HG02970 (cell line): Measurements from ENCODE around the gene OPCML.

Experiments used
- ATAC-seq: cut with Tn5 transposase; IDR thresholded peaks from one replicate; pipeline ENCODE4 v1.9.1; 2021; ENCODE audit warnings: mild to moderate bottlenecking, moderate library complexity, moderate number of reproducible peaks; ENCODE audit not compliant: unreplicated experiment, low FRiP score

OPCML gene

DNA sequence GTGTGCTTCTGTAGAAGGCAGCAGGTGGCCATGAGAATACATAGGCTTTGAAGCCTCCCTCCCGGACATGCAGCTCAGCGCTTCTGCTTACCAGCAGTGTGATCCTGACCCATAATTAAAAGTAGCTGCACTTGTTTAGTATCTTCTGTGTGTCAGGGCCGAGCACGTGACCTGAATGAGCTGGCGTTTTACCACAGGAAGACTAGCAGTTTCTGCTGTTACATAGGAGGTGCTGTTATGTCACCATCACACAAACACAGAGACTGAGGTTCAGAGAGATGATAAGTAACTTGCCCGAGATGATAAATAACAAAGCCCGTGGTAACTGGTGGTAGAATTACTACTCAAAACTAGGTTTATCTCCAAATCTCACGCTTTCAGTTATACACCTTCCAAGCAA is 329.5 kb downstream of the OPCML start:
- no peak for ATAC-seq

DNA sequence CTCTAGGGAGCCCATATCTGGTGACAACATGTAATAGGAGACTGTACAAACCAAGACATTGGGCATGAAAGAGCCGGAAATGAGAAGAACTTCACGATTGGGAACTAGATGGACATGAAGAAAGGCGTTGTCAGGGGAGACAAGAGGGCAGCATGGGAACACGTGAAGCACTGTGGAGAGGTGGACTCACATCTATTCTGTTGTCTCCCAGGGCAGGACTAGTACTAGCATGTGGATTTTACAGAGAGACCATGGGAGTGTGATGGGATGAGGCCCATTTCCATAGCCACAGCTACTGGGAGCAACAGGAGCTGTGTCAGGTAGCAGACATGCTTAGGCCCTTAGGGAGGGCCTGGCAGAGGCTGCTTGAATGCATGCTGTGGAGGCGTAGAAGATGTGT is 333.9 kb downstream of the OPCML start:
- no peak for ATAC-seq

DNA sequence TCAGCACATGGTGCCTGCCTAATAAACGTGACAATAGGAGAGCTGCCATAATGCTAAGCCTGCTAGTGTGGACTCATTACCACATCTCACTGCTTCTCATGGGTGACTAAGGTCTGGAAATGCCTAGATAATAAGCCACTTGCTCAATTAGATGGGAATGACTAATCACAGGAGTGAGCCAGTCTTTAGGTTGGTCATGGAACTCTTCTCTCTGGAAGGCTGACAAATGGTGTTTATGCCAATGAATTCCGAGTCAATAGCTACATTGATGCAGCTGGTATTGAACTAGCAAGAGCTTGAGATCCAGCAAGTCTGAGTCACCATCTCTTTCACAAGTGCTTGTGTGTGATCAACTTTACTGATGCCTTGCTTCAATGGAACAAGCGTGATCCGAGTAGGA is 334.9 kb downstream of the OPCML start:
- no peak for ATAC-seq

DNA sequence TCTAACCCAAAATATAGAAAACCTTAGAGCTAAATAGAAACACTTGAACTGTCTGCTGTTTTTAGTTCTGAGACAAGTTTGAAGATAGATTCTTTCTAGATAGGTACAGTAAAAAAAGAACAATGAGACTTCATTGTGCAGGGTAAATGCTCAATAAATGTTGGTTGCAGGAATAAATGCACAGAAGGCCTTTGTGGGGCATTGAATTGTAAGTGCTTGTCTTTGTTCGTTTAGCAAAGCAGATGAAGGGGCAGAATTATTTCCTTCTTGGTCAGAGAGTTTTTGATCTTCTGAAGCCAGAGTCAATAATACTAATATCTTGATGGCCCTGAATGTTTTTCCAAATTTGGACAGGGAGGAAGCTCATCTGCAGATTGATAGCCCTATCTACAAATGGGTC is 340.4 kb downstream of the OPCML start:
- ATAC-seq: no peak

DNA sequence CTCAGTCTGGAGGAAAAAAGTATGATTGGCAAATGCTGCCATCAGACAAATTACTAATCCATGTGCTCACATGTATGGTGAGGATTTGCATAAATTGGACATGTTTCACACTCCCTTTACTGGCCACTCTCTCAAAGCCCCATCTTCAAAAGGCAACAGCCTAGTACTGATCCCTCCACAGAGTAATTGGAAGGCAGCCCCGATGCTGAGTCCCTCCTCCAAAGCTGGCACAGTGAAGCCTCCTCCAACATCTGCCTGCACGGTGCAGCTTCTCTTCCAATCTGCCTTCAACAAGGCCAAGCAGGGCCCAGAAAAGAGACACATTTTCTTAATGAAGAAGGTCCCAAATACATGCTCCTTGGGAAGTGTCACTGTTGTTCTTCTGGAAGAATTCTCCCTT is 350.6 kb downstream of the OPCML start:
- no peak for ATAC-seq

DNA sequence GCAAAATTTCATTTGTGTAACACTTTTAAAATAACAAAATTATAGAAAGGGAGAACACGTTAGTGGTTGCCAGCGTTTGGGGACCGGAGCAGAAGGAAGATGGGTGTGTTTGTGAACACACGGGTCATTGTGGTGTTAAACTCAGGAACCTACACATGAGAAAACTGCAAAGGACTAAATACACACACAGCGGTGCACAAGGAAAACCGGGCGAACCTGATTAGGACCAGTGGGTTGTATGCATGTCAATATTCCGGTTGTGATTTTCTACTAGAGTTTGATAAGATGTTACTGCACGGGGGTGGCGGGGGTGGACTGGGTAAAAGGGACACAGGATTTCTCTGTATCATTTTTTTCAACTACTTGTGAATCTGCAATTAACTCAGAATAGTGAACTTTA is 351.2 kb downstream of the OPCML start:
- ATAC-seq: no peak

DNA sequence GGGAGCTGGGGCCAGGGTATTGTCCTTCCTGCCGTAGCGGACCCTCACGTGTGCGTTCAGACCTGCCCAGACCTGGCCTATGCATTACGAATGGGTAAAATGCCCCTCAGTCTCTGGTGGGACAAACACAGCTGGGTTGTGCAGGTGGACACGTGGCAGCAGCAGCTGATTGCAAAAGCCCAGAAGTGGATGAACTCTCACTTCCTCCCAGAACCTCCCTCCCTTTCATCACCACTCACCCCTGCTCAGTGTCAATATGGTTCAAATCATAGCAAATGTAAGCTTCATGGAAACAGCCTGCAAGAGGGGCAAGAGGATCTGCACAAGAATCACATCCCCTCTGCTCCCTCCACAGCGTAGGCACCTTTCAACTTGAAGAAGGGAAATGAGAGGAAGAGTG is 352.1 kb downstream of the OPCML start:
- no peak for ATAC-seq

DNA sequence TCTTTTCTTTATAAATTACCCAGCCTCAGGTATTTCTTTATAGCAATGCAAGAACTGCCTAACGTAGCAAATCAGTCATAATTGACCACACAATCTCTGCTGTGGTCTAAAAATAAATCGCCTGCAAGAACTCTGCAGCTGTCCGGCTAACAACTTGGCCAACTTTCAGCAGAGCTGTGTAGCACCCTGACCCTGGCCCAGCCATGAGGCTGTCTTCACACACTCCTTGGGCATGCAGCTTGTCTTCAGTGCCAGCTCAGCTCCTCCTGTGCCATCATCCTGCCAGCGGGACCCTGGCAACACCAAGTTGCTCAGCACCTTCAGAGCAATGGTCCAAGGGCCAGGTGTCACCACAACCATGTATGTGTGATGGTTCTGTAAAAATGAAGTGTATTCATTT is 355.6 kb downstream of the OPCML start:
- no peak for ATAC-seq

DNA sequence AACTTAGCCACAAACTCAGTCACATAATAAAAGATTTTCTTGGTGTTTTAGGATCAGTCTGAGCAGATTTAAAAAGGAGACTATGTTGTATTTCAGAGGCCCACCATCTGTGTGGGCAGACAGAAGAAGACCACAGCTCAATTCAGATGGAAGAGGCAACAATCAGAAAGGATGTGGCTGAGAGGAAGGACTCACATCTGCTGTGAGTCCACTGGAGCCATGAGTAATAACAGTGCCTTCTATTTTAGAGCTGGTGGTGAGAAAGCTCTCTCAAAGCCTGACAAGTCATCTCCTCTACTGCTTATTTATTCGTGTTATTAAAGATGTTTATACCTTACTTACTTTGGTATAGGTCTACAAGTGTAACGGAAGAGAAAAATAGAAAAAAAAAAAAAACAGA is 357.2 kb downstream of the OPCML start:
- no peak for ATAC-seq

DNA sequence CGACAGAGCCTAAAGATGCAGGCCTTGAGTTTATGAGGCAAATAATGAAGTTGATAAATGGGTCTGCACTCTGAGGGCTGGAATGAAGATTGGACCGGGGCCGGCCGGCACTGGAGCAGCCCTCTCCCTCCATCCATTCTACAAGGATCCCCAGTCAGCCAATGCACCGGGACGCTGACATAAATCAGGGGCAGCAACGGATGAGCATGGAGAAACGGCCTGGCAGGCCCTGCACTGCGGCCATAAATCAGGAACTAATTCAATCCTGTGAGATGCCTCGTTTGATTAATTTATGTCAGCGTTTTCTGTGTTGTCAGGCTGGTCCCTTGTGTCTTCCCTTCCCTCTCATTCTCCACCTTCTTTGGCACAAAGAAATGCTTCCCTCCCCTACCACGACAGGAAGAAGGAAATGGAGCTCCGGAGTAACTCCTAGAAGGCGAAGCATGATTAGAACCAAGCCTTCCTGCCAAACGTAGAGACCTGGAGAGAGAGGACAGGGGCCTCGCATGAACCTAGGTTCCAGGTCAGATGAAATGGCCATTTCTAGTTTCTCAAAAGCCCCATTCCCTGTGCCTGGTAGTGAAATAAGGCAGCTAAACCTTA is 358.4 kb downstream of the OPCML start:
- ATAC-seq: no peak

DNA sequence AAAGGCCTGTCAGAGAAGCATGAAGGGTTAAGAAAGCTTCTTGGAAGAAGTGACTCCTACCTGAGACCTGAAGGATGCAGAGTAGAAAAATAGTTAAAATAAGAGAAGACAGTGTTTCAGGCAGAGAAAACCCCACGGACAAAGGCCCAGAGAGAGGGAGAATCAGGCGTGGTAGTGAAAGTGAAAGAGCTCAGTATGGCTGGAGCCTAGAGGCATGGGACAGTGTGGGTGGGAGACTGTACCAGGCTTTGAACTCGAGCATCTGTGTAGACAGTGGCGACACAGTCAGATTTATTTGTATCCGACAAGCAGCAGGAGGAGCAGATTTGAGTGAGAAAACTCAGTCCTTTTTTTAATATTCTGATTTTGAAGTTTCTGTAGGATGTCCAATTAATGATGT is 360.0 kb downstream of the OPCML start:
- peak; percentile 52 for ATAC-seq

DNA sequence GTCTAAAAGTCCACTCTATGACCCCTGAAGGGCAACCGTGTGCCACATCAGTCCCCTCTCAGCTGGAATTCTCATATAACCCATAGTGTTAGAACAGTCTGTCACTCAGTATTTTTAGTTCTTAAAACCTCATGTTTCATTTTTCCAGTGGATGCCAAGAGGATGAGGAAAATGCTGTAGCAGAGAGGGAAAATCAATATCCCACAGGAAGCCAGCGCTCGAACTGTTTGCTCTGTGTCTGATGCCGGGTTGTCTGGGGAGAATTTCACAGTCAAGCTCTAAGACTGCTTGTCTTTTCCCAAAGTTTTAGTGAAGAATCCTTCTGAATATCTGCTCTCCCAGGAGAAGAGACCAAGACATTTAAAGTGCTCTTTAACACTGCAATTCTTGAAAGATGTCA is 360.9 kb downstream of the OPCML start:
- no peak for ATAC-seq

DNA sequence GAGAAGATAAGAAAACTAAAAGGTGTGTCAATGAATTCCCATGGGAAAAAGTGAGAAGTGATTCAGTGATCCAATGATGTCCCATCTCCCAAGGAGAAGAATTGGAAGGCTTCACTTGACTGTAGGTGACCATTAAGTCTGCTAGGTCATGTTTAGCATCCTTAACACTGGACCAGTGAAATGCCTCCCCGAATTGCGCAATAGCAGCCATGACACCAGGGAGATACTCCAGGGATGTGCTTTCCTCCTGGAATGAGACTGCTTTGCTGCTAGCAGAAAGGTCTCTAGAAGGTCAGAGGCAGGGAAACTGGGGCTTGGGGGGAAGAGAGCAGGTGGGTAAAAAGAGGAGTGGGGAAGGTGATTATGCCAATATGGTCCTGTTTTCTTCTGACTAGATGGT is 364.3 kb downstream of the OPCML start:
- no peak for ATAC-seq

DNA sequence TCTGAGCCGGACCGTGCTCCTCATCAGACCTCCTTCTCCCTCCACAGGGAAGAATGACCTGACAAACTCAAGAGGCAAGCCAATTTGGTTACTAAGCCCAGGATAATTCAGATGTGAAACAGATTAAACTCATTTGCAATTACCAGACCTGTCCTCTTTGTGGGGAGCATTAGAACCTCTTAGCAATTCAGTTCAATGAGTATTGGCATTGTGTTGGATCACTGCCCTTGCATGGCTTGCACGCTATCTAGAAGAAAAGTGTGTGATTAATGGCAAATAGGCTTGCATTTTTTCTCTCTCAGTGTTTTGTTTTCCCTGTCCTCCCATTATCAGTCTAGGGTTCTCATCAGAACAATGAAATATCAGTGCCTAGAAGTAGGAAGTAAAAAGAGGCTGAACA is 365.6 kb downstream of the OPCML start:
- ATAC-seq: no peak

DNA sequence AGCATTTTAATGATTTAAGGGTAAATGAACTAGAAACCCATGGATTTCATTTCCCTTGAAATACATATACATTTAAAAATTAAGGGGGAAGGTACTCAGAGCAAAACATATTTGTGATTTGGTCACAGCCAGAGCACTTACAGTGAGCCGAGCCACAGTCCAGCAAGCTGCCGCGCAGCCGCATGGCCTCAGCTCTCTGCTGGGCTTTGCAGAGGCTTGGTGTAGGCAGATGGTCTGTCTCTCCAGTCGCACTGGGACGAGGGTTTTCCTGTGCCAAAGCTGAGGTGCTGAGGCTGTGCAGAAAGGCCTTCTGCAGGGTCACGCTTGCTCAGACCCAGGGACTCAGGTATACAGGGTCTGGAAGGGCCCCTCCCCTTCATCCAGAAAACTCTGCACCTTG is 367.3 kb downstream of the OPCML start:
- no peak for ATAC-seq

DNA sequence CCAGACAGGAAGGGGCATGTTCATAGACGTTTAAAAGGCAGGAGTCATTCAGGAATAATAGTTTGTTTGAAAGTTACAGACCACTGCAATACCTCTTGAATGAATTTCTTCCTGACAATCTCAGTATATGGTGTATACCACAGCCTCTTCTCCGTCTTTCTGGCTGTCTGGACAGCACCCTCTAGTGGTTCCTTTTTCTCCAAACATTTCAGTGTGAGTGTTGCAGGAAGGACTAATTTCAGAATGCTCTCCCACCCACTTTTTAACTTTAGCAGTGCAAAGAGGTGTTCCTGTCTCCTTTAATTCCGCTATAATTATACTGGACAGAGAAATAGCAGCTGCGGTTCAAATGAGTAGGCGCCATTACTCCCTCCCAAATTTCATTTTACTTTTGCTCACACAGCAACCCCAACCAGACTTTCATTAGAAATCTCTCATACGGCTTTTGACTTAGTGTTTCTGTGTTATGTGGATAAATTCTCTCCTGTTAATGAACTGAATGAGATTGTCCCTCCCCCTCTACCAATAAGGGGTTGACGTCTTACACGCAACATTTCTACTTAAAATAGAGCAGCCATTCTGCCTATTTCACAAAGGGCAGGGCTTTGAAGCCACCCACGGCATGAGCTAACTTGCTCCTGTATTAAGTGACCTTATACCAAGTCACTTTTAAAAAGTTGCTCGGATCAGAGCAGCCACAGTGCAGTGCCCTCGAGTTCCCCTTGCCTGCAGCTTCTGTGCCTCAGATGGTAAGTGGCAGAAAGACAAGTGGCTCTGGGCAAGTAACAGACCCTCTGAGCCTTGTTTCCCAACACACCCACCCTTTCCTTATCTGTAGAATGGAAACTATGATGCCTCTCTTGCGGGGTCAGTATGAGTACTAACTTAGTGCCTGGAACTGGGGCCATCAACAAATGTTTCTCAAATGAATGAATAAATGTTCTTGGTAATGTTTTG is 368.6 kb downstream of the OPCML start:
- ATAC-seq: peak; percentile 65

DNA sequence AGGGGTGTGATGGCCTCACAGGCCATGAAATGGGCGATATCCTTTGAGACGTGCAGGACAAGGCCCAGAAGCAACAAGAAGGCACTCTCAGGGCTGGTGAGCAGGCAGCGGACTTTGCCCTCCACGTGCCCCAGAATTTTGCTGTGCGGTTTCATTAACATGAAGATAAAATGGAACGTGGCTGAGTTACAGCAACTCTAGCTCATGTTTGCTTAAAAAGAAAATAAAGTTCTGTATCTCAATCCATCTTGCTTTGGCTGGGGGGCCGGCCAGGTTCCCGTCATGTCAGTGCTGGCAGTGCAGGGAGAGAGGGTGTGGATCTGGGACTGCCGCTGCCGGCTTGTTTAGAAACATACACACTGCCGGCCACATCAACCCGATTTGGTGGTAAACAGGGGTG is 370.1 kb downstream of the OPCML start:
- no peak for ATAC-seq

DNA sequence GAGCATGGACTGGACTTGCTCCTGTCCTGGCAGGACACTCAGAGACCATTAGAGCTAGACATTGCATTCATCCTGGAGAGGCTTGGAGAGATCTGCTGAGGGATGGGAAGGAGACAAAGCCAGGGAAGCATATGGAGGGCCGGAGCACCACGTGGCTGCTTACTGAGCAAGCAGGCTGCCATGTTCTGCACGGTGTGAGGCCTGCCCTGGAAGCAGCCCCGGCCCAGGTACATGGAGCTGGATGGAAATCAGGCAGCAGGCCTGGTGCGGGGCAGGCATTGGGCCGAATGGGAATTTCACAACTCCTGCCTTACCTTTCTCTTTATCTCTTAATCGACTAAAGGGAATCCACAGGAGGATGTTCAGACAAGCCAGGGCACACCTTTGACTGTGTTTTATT is 371.5 kb downstream of the OPCML start:
- ATAC-seq: no peak

DNA sequence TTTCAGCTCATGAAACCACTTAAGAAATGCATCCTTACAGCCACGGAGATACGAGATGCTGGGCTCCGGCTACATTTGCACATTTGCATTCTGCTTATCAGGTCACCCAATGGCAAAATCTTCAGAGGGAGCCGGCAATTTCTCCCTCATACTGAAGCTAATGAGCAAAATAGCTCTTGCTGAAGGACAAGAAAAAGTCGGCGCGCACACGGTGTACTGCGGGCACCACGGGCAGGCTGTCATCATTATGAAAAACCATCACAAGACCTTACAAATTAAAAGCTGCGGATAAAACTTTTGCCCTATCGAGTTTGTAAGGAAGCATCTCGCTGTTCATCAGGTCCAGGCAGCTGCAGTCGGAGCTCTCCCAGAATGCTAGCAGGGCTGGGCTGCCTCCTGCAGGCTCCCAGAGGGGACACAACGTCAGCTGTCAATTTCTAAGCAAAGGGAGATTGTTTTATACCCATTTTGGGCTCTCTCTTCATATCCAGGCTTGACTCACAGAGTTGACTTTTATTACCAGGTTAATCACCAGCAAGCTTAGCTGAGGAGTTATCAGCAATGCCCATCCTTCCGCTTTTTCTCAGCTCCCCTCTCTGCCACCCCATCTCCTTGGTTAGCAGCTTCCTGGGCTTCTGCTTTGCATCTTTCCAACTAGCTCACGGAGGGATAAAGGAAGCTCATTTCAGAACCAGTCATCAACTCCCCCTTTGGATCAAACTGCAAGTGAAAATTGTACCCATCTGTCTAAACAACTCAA is 375.1 kb downstream of the OPCML start:
- ATAC-seq: no peak

DNA sequence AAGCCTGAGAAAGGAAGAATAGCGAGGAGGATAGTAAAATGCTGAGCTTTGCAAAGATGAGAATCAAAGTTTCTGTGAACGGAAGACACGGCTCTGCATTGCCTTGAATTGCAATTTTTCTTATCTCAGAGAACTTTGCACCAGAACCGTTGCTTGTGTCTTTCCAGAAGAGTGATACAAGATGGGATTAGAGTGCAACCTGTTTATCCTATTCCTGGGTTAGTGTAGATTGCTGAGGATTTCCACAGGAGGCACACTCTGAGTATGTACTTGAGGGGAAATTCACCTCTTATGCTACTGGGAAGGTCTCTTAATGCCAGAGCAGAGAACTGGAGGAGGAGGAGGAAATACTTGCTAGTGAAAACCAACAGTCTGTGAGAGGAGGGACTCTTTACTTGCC is 377.5 kb downstream of the OPCML start:
- no peak for ATAC-seq

DNA sequence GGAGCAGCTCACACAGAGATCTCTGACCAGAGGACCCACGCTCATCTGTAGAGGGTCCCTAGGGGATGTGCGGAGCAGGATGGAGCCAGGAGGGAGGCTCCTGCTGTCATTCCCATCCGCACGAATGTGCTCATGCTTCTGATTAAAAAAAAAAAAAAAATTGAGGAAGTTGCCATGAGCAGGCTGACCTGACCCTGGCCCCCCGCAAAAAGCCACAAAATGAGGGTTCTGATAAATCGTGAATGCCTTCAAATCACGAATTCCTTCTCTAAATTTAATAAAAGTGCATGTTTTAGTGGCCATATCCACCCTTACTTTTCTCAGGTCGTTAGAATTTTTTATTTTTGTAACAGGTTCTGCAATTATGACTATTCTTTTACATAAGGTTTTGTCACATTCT is 378.2 kb downstream of the OPCML start:
- no peak for ATAC-seq
